PC-9 (cell line): ENCODE measurements around the gene FILIP1L.

Source experiments
- EZH2 ChIP-seq: fragments of 200-600 bp; sonication (generic); IDR thresholded peaks from 2 replicates; pipeline ENCODE4 v1.8.0; 2017; ENCODE audit warnings: antibody characterized with exemption, low read depth
- TF ChIP-seq, protein P1 (sequence below): fragments of 200-600 bp; sonication (generic); conservative IDR thresholded peaks from 2 replicates; pipeline ENCODE4 v1.6.1; 2017; ENCODE audit warnings: mixed run types, antibody characterized with exemption, mild to moderate bottlenecking, moderate library complexity

DNA sequence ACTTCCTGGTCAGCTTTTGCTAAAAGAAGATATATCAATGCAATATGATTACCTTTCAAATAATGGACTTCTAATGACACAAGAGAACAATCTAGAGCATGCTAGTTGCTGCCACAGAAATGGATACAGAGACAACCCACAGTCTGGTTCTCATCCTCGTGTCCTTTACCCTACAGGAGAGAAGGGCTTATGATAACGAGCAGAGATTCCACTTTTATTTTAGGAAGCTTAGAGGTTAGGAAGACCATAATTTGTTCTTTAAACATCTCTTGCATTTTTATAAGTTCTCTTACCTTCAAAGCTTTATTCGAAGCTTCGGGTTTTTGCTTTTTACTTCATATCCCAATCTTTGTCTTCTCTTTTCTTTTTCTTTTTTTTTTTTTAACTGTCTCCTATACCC is 39.1 kb downstream of the FILIP1L start:
- TF ChIP-seq, protein P1, sequence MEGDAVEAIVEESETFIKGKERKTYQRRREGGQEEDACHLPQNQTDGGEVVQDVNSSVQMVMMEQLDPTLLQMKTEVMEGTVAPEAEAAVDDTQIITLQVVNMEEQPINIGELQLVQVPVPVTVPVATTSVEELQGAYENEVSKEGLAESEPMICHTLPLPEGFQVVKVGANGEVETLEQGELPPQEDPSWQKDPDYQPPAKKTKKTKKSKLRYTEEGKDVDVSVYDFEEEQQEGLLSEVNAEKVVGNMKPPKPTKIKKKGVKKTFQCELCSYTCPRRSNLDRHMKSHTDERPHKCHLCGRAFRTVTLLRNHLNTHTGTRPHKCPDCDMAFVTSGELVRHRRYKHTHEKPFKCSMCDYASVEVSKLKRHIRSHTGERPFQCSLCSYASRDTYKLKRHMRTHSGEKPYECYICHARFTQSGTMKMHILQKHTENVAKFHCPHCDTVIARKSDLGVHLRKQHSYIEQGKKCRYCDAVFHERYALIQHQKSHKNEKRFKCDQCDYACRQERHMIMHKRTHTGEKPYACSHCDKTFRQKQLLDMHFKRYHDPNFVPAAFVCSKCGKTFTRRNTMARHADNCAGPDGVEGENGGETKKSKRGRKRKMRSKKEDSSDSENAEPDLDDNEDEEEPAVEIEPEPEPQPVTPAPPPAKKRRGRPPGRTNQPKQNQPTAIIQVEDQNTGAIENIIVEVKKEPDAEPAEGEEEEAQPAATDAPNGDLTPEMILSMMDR, result no peak
- no peak for TF ChIP-seq EZH2
